Inflammatory macrophage (primary cell): ENCODE measurements around the gene DDX59.
A peak's percentile ranks its signal among the peaks of the same experiment; 100 is the strongest.
"Not testable (repeated sequence)": the region's sequence is repeated elsewhere in the genome, so short reads cannot be mapped to it uniquely, and the experiment has no call there.

Experiments used
- DNase-seq, 2 donors: peaks; one replicate each; pipeline ENCODE4 v3.0.0-alpha.2; 2020 to 2022

The DDX59 gene

GRCh38 chr1:200670242-200671118 lies 773 bp upstream of the DDX59 start:
- peak; percentile 61 to 81 for DNase-seq

DNA sequence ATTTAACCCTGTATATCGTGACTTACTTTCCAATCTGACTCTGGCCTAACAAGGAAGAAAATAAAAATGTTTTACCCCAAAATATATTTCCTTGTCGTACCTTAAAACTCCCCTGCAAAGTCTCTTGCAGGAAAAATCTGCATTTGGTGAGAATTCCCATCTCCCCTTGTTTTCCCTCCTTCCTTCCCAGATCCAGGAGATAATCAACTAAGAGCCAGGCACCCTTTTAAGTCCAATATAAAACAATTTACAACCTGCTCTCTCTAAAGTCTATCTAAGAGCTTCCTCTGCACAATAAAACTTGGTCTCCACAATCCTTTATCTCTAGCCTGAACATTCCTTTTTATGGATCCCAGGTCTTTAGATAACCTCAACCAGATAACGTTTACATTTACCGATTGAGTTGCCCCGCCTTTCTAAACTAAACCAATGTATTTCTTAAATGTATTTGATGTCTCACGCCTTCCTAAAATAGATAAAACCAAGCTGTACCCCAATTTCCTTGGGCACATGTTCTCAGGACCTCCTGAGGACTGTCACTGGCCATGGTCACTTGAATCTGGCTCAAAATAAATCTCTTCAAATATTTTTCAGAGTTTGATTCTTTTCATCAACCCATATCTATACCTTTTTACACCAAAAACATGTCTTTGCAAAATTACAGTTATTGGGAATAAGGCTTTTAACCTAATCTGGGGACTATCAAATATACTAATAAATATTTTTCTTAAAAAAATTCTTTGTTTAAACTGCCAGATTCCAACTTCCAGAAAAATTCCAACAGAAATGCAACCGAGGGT lies 993 bp downstream of the DDX59 start:
- no peak for DNase-seq

- no peak for DNase-seq
Measured at GRCh38 chr1:200666309-200666708, 3.4 kb downstream of the DDX59 start.

GRCh38 chr1:200665861-200666260 lies 3.8 kb downstream of the DDX59 start:
- DNase-seq: no peak

DNA sequence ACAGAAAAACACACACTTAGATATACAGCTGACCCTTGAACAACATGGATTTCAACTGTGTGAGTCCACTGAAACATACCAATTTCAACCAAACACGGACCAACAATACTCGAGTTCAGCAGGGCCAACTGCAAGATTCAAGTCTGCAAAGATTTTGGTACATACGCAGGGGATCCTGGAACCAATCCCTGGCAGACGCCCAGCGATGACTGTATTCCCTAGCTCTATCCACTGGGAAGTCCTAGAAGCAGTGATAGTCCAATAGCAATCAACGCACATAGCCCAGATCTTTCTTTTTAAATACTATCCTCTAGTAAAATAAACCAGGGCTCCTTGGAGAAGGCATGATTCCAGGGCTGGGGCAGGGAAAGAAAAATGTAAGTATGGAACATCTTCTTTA lies 9.0 kb downstream of the DDX59 start:
- no peak for DNase-seq

GRCh38 chr1:200659269-200659668 lies 10.4 kb downstream of the DDX59 start:
- DNase-seq: no peak

- peak in 1 of 2 donors; percentile 63 for DNase-seq
Measured at GRCh38 chr1:200658037-200658818, 11.5 kb downstream of the DDX59 start.

- DNase-seq: peak; percentile 26 to 41
Measured at GRCh38 chr1:200654660-200655059, 15.0 kb downstream of the DDX59 start.

GRCh38 chr1:200653022-200653462 lies 16.7 kb downstream of the DDX59 start:
- DNase-seq: no peak

DNA sequence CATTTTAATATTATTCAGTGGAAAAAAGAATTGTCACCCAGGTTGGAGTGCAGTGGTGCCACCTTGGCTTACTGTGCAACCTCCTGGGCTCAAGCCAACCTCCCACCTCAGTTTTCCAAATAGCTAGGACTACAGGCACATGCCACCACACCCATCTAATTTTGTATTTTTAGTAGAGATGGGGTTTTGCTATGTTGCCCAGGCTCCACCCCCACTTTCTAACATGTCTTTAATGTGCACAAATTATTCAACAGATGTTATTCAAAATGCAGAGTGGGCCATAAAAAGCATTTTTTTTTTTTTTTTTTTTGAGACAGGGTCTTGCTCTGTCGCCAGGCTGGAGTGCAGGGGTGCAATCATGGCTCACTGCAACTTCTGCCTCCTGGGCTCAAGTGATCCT lies 17.3 kb downstream of the DDX59 start:
- DNase-seq: no peak

GRCh38 chr1:200646515-200646914 lies 23.2 kb downstream of the DDX59 start:
- DNase-seq: peak; percentile 76 to 89

DNA sequence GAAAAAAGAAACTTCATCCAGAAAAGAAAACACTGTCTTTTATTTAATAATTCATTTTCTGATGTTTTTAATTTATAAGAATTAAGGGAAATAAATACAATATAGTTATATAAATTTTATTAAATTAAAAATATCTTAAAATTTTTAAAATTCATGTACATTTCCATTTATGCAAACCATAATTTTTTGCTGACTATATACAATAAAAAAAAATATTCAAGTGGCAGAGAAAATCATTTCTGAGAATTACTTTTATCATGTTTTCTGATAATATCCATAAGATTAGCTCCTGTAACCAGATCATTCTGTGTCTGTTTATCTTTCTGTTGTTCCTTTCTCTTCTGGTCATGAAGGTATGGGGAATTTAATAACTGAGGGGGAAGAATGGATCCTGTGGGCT lies 25.7 kb downstream of the DDX59 start:
- no peak for DNase-seq

DNA sequence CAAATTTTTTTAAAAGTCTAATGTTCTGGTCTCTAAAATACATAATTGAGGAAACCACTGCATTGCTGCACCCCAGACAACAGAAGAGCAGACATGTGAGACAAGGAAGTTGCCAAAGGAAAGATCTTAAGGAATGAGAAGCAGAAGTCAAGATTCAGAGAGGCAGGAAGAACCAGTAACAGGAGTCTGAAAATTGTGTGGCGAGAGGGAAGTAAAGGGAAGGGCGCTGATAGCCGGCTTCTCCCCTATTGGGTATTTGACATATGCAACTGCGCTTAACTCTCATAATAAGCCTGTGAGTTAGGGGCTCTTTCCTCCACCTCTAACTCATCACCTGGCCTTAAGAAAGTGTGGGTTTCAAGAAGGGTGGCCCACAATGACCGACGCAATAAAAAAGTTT lies 27.2 kb downstream of the DDX59 start:
- DNase-seq: peak; percentile 82 to 87

DNA sequence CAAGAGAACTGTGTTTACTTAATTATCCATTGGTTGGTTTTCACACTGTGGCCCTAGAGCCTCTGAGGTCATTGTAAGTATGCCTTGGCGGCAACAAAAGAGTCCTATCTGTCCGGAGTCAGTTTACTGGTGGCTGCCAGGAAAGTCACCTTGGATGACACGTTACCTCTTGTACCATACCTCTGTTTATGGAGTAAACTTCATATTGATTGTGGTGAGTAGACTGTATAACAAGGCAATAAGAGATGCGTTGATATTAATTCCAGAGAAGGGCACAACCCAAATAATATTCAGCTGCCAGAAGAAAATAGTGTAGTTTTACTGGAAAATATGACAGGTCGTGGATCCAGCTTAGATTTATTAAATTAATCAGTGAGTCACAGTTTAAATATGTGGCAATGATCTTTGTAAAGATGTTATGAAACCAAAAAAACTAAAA lies 28.7 kb downstream of the DDX59 start:
- DNase-seq: peak in 1 of 2 donors; percentile 36

DNA sequence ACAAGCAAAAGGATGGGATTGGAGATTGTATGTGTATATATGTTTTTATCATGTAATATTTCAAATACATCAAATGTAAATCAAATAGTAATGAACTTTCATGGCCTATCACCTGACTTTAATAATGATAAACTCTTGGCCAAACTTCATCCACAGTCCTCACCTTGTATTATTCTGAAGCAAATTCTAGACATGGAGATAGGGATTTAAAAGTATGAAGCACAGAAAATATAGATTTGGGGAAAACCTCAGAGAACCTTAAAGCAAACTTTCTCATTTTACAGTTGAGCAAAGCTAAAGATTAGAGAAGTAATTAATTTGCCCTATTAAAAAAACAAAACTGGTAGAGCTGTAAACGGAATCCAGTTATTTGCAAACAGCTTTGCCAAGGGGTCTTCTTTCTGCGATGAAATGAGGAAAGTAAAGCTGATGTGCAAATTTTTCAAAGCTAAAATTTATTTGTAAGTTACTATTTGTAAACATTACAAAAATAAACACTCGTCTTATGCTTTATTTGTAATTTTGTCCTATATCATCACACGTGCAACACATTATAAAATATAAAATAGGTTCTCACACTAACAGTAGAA lies 29.2 kb downstream of the DDX59 start:
- no peak for DNase-seq

- DNase-seq: no peak
Measured at GRCh38 chr1:200638073-200638472, 31.6 kb downstream of the DDX59 start.

GRCh38 chr1:200636681-200637080 lies 33.0 kb downstream of the DDX59 start:
- DNase-seq: no peak

GRCh38 chr1:200634261-200635122 lies 35.2 kb downstream of the DDX59 start:
- DNase-seq: peak in 1 of 2 donors; percentile 12

GRCh38 chr1:200631375-200631774 lies 38.3 kb downstream of the DDX59 start:
- no peak for DNase-seq

- not testable (repeated sequence) for DNase-seq
Measured at GRCh38 chr1:200630515-200630899, 39.2 kb downstream of the DDX59 start.

DNA sequence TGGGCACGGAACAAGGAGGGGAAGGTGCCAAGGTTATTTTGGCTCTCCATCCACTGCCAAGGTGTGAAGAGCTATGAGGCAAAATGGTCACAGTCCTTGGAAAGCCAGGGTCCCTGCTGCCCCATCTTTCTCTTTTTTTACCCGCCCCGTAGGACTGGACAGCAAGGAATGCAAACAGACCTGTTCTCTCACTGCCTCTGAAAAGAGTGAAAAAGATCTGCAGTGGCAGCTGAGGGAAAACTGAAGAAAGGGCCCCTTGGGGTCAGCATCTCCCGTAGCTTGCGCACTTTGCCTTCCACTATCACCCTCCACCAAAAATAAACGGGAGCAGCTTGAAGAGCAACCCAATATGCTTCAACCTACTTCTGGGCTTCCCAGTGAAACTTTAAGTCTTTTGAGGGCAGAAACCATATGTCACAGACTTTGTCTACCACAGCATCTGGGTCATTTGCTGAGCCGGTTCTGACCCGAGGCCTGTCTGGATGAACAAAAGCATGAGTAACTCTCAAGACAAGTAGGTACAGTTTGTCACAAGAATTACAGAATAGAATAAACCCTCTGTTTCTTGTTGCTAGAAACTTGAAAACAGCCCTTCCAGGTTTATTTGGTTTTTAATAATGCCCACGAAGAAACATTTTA lies 39.7 kb downstream of the DDX59 start:
- no peak for DNase-seq
